Endothelial cell of umbilical vein (primary cell): Measurements from ENCODE around the gene TGM4. TPM values are rescaled to one million over a fixed set of nuclear protein-coding genes. Genes with fewer than 3 reads are reported as not detected.

ENCODE experiments used
- BruUV-seq: library from RNA; stranded (reverse); fragments of 400-500 nt; replicated peaks from 2 replicates; lab custom pipeline; 2021; lab: Mats Ljungman, UMichigan
- CTCF ChIA-PET: fragments of 300-600, 350-600 bp; sonication (Branson Sonifier 250); formaldehyde crosslinking; loops from one replicate; lab custom pipeline; 2021; ENCODE audit warnings: antibody characterized with exemption, inconsistent platforms; lab: Charles Lee
- POLR2A ChIA-PET: fragments of 300-600, 350-600 bp; sonication (Branson Sonifier 250); formaldehyde crosslinking; loops from one replicate; lab custom pipeline; 2021; ENCODE audit warnings: antibody characterized with exemption, inconsistent platforms; lab: Charles Lee
- DNase-seq: peaks from one replicate; pipeline ENCODE4 v3.0.0-alpha.2; 2011; ENCODE audit warnings: low read depth, low spot score
- FAIRE-seq: peaks from 2 replicates; lab custom pipeline; 2011; peaks lifted over from hg19 to GRCh38; lab: Jason Lieb, UNC
- H2AFZ ChIP-seq: 2 replicates; pipeline ENCODE4 v1.6.0; 2012; ENCODE audit warnings: low read depth, low read length, control low read depth, inconsistent platforms
- H3K27ac ChIP-seq: 2 replicates; pipeline ENCODE4 v1.5.1; 2011; ENCODE audit warnings: low read depth, mild to moderate bottlenecking, control low read depth, low read length, moderate library complexity; ENCODE audit not compliant: insufficient read depth
- H3K27me3 ChIP-seq, 2 experiments: 2 replicates each; pipeline versions ENCODE4 v1.6.0 to v1.6.1; 2011; ENCODE audit warnings: low read length in 2 of 2, mixed read lengths in 1 of 2; ENCODE audit not compliant: control insufficient read depth in 2 of 2, insufficient read depth in 2 of 2
- H3K36me3 ChIP-seq, 2 experiments: 2 replicates in 1 of 2; 3 replicates in 1 of 2; pipeline ENCODE4 v1.5.1; 2011; ENCODE audit warnings: low read length in 2 of 2, mild to moderate bottlenecking in 1 of 2, moderate library complexity in 1 of 2; ENCODE audit not compliant: control insufficient read depth in 2 of 2, insufficient read depth in 2 of 2; ENCODE audit errors: extremely low read depth in 1 of 2
- H3K4me1 ChIP-seq: 3 replicates; pipeline ENCODE4 v1.5.1; 2011; ENCODE audit warnings: mild to moderate bottlenecking, low read length; ENCODE audit not compliant: control insufficient read depth, insufficient read depth; ENCODE audit errors: extremely low read depth
- H3K4me2 ChIP-seq: 2 replicates; pipeline ENCODE4 v1.6.1; 2011; ENCODE audit warnings: low read length, control low read depth, mixed read lengths; ENCODE audit not compliant: insufficient read depth
- H3K4me3 ChIP-seq, 3 experiments: fragments of 200-600 bp in 1 of 3; sonication (generic), shearing (Covaris generic) in 1 of 3; replicated peaks in 1 of 3; 2 replicates each; pipeline ENCODE4 v1.5.1; 2011 to 2016; ENCODE audit warnings: control low read depth in 3 of 3, low read length in 3 of 3, mild to moderate bottlenecking in 2 of 3, inconsistent platforms in 1 of 3, low read depth in 1 of 3, moderate library complexity in 1 of 3; ENCODE audit not compliant: insufficient read depth in 1 of 3
- H3K79me2 ChIP-seq: 2 replicates; pipeline ENCODE4 v1.6.0; 2012; ENCODE audit warnings: low read length, inconsistent platforms; ENCODE audit not compliant: control insufficient read depth, insufficient read depth
- H3K9ac ChIP-seq: replicated peaks from 2 replicates; pipeline ENCODE3; 2011; ENCODE audit warnings: low read length, control low read depth; ENCODE audit not compliant: insufficient read depth; ENCODE audit errors: extremely low read depth
- H3K9me1 ChIP-seq: replicated peaks from 3 replicates; pipeline ENCODE4 v1.6.0; 2011; ENCODE audit warnings: mild to moderate bottlenecking, low read length; ENCODE audit not compliant: control insufficient read depth, insufficient read depth; ENCODE audit errors: extremely low read depth
- H3K9me3 ChIP-seq: replicated peaks from 2 replicates; pipeline ENCODE4 v1.5.1; 2012; ENCODE audit warnings: low read length, inconsistent platforms; ENCODE audit not compliant: control insufficient read depth, insufficient read depth
- H4K20me1 ChIP-seq: replicated peaks from 2 replicates; pipeline ENCODE3; 2011; ENCODE audit warnings: mild to moderate bottlenecking, low read length; ENCODE audit not compliant: control insufficient read depth, insufficient read depth; ENCODE audit errors: extremely low read depth
- CTCF ChIP-seq, 2 donors: IDR thresholded peaks; 1 replicate in 1 of 2; 2 replicates in 1 of 2; pipeline ENCODE4 v1.5.1; 2011; ENCODE audit warnings: low read length in 2 of 2, mild to moderate bottlenecking in 2 of 2, moderate library complexity in 2 of 2, control low read depth in 1 of 2, inconsistent platforms in 1 of 2, low read depth in 1 of 2; ENCODE audit not compliant: insufficient read depth in 1 of 2; ENCODE audit errors: extremely low read depth in 1 of 2
- EZH2 ChIP-seq: IDR thresholded peaks from 2 replicates; pipeline ENCODE4 v1.6.1; 2012; ENCODE audit warnings: borderline replicate concordance, low read depth, mild to moderate bottlenecking, moderate library complexity, low read length, inconsistent platforms; ENCODE audit not compliant: severe bottlenecking
- FOS ChIP-seq: IDR thresholded peaks from 2 replicates; pipeline ENCODE4 v1.6.1; 2011; ENCODE audit warnings: mild to moderate bottlenecking, low read length, moderate library complexity, borderline replicate concordance; ENCODE audit not compliant: insufficient read depth
- GATA2 ChIP-seq: IDR thresholded peaks from 2 replicates; pipeline ENCODE4 v1.7.0; 2011; ENCODE audit warnings: low read depth, mild to moderate bottlenecking, moderate library complexity, mixed read lengths, low read length; ENCODE audit not compliant: insufficient read length, insufficient read depth
- JUN ChIP-seq: IDR thresholded peaks from 2 replicates; pipeline ENCODE4 v1.6.1; 2011; ENCODE audit warnings: borderline replicate concordance, low read depth; ENCODE audit not compliant: insufficient read length, insufficient read depth
- MAX ChIP-seq: IDR thresholded peaks from 2 replicates; pipeline ENCODE4 v1.6.1; 2011; ENCODE audit not compliant: insufficient read depth, insufficient read length
- MYC ChIP-seq: IDR thresholded peaks from one replicate; pipeline ENCODE4 v1.6.1; 2011; ENCODE audit warnings: mild to moderate bottlenecking, low read depth, low read length
- POLR2A ChIP-seq: IDR thresholded peaks from 2 replicates; pipeline ENCODE4 v1.6.1; 2012; ENCODE audit warnings: low read depth, mild to moderate bottlenecking, control low read depth, low read length
- POLR2AphosphoS5 ChIP-seq: IDR thresholded peaks from 2 replicates; pipeline ENCODE4 v1.6.1; 2012; ENCODE audit warnings: low read depth, mild to moderate bottlenecking, control low read depth, low read length, moderate library complexity; ENCODE audit not compliant: insufficient read depth
- dilution Hi-C: fragments of 300-500 bp; cut with MboI; formaldehyde crosslinking; loops from one replicate; pipeline ENCODE4 v1.15.0; 2019; ENCODE audit warnings: low sequenced_read_pairs; ENCODE audit not compliant: extremely low pct_ligation_motif_present
- intact Hi-C: fragments of 100-400 bp; cut with micrococcal nuclease; formaldehyde crosslinking; loops from one replicate; pipeline ENCODE4 v1.10.0; 2022
- polyA plus RNA-seq, 4 experiments: library from polyadenylated mRNA; depleted of rRNA in 3 of 4; stranded (reverse) in 3 of 4; unstranded in 1 of 4; fragments of >200 nt; gene quantifications; 2 replicates each; pipeline versions ENCODE4 v1.2.1 to v1.2.3, GENCODE V29; 2011 to 2012; ENCODE audit warnings: missing spikeins in 1 of 4
- total RNA-seq: library from RNA; stranded (reverse); gene quantifications from 2 replicates; pipeline ENCODE4 v1.2.3, GENCODE V29; 2021

Gene TGM4
- total and polyA plus RNA-seq, 2 donors (not counting 3 experiments of a cell fraction or from before 2014, with no cell fraction given), result 0.11 to 0.24 TPM

GRCh38 chr3:44877333-44877732 is 2.9 kb downstream of the TGM4 start:
- TF ChIP-seq CTCF (IDR thresholded peaks at IDR 0.05; ENCODE audit: extremely low read depth in 1 of 2, insufficient read depth in 1 of 2, low read depth in 1 of 2, low read length in 2 of 2) (no peak), POLR2AphosphoS5 (no peak), MAX (no peak), POLR2A (no peak), FOS (no peak)
- ChIA-PET POLR2A (no interaction called here), CTCF (no interaction called here)
- Histone ChIP-seq H3K27me3 (no peaks in the 10 kb centered on the region), H3K4me3 (no peak overlapping the region), H3K9me3 (no peaks in the 10 kb centered on the region), H3K36me3 (no peaks in the 10 kb centered on the region), H3K27ac (no peak overlapping the region), H3K4me1 (no peaks in the 10 kb centered on the region), H3K9me1 (no peaks in the 10 kb centered on the region), H3K4me2 (no peak overlapping the region), H2AFZ (no peak overlapping the region), H3K9ac (no peak overlapping the region), H3K79me2 (no peaks in the 10 kb centered on the region), H4K20me1 (no peaks in the 10 kb centered on the region)
- DNase-seq (no peak), FAIRE-seq (no peak)
- BruUV-seq, result no TSS peak
- dilution Hi-C loops, result no loop called here
- intact Hi-C loops, result no loop called here

- no peak overlapping the region for H3K27ac ChIP-seq
- intact Hi-C loops, result loop anchor here (10.0 kb wide), 1 partner anchor 235 kb away; the partner anchor contains the start of gene ZNF35
- dilution Hi-C loops, result no loop called here
- FAIRE-seq (no peak), DNase-seq (no peak)
- H3K9me3 ChIP-seq, result no peaks in the 10 kb centered on the region
- no peaks in the 10 kb centered on the region for H3K36me3 ChIP-seq
- POLR2A ChIA-PET, result no interaction called here
- H3K27me3 ChIP-seq, result no peaks in the 10 kb centered on the region
- TF ChIP-seq MYC (no peak), JUN (no peak), EZH2 (no peak), FOS (no peak), POLR2A (no peak), MAX (no peak), POLR2AphosphoS5 (no peak), CTCF (IDR thresholded peaks at IDR 0.05; ENCODE audit: extremely low read depth in 1 of 2, insufficient read depth in 1 of 2, low read depth in 1 of 2, low read length in 2 of 2) (no peak), GATA2 (no peak)
- BruUV-seq, result no TSS peak
- no peaks in the 10 kb centered on the region for H3K79me2 ChIP-seq
- CTCF ChIA-PET, result no interaction called here
- no peaks in the 10 kb centered on the region for H4K20me1 ChIP-seq
- H3K9me1 ChIP-seq, result no peaks in the 10 kb centered on the region
- no peak overlapping the region for H2AFZ ChIP-seq
- H3K4me3 ChIP-seq, result no peak overlapping the region
- peaks cover 23% of the 10 kb centered on the region for H3K4me1 ChIP-seq
- H3K9ac ChIP-seq, result no peak overlapping the region
- H3K4me2 ChIP-seq, result no peak overlapping the region
Measured at GRCh38 chr3:44880284-44880683, 5.9 kb downstream of the TGM4 start.
